Measurements from ENCODE around the gene GALNT2.

DNA sequence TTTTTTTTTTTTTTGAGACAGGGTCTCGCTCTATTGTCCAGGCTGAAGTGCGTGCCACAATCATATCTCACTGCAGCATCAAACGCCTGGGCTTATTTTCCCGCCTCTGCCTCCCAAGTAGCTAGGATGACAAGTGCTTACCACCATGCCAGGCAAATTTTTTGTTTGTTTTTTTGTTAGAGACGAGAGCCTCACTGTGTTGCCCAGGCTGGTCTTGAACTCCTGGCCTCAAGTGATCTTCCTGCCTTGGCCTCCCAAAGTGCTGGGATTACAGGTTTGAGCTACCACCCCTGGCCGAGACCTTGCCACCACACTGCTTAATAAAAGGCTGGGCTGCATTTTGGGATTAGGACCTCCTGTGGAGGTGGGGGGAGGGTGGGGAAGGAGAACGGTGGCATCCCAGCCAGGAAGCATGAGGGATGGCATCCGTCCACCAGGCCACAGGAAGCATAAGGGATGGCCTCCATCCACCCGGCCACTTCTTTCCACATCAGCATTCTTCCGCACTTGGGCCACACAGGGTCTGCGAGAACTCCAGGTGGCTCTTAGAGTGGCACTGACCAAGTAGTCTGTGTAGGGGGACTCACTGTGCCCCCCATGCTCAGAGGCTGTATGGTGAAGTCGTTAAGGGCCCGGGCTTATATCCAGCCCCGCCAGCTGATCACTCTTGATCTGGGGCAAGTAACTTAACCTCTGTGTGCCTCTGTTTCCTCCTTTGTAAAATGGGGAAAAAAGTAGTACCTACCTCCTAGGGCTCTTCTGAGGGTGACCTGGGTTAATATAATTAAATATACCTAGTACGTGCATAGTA, 75.0 kb downstream of the GALNT2 start:
- TF ChIP-seq, protein P1, sequence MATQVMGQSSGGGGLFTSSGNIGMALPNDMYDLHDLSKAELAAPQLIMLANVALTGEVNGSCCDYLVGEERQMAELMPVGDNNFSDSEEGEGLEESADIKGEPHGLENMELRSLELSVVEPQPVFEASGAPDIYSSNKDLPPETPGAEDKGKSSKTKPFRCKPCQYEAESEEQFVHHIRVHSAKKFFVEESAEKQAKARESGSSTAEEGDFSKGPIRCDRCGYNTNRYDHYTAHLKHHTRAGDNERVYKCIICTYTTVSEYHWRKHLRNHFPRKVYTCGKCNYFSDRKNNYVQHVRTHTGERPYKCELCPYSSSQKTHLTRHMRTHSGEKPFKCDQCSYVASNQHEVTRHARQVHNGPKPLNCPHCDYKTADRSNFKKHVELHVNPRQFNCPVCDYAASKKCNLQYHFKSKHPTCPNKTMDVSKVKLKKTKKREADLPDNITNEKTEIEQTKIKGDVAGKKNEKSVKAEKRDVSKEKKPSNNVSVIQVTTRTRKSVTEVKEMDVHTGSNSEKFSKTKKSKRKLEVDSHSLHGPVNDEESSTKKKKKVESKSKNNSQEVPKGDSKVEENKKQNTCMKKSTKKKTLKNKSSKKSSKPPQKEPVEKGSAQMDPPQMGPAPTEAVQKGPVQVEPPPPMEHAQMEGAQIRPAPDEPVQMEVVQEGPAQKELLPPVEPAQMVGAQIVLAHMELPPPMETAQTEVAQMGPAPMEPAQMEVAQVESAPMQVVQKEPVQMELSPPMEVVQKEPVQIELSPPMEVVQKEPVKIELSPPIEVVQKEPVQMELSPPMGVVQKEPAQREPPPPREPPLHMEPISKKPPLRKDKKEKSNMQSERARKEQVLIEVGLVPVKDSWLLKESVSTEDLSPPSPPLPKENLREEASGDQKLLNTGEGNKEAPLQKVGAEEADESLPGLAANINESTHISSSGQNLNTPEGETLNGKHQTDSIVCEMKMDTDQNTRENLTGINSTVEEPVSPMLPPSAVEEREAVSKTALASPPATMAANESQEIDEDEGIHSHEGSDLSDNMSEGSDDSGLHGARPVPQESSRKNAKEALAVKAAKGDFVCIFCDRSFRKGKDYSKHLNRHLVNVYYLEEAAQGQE (IDR thresholded peaks at IDR 0.05; ENCODE audit: insufficient read depth in 1 of 2, low read depth in 2 of 2, low read length in 2 of 2): no peak
- no peak for TF ChIP-seq POLR2AphosphoS5 (IDR thresholded peaks at IDR 0.05; ENCODE audit: low read depth, low read length)
- TF ChIP-seq TAF1 (IDR thresholded peaks at IDR 0.05; ENCODE audit: borderline replicate concordance, insufficient read depth, low read length): no peak
